NCI-H345 treated with DMSO at 0.1 percent for 48 hours (cell line): ENCODE results near the gene SMIM20.

ENCODE experiments used
- DNase-seq: peaks from one replicate; lab custom pipeline; 2025; ENCODE audit not compliant: unreplicated experiment; lab: John Stamatoyannopoulos, UW

SMIM20 gene

GRCh38 chr4:25925486-25926201 is 11.6 kb downstream of the SMIM20 start:
- no peak for DNase-seq

GRCh38 chr4:25926462-25926861 is 12.4 kb downstream of the SMIM20 start:
- DNase-seq = no peak

- no peak for DNase-seq
Measured at GRCh38 chr4:25927361-25928195, 13.6 kb downstream of the SMIM20 start.

GRCh38 chr4:25928379-25929297 is 14.6 kb downstream of the SMIM20 start:
- peak; percentile 84 for DNase-seq

GRCh38 chr4:25929298-25929686 is 15.3 kb downstream of the SMIM20 start:
- DNase-seq = no peak

- DNase-seq = no peak
Measured at GRCh38 chr4:25930731-25931354, 16.8 kb downstream of the SMIM20 start.

- no peak for DNase-seq
Measured at GRCh38 chr4:25936696-25937095, 22.7 kb downstream of the SMIM20 start.

GRCh38 chr4:25937801-25938200 is 23.8 kb downstream of the SMIM20 start:
- DNase-seq = no peak

- no peak for DNase-seq
Measured at GRCh38 chr4:25938366-25938765, 24.3 kb downstream of the SMIM20 start.

- no peak for DNase-seq
Measured at GRCh38 chr4:25938787-25939186, 24.8 kb downstream of the SMIM20 start.

- DNase-seq = no peak
Measured at GRCh38 chr4:25939330-25939729, 25.3 kb downstream of the SMIM20 start.

- no peak for DNase-seq
Measured at GRCh38 chr4:25941457-25942221, 27.6 kb downstream of the SMIM20 start.

- DNase-seq = no peak
Measured at GRCh38 chr4:25943312-25943711, 29.3 kb downstream of the SMIM20 start.

GRCh38 chr4:25943805-25944204 is 29.8 kb downstream of the SMIM20 start:
- DNase-seq = no peak

- DNase-seq = no peak
Measured at GRCh38 chr4:25948051-25948450, 34.0 kb downstream of the SMIM20 start.

GRCh38 chr4:25949173-25949748 is 35.2 kb downstream of the SMIM20 start:
- no peak for DNase-seq

- no peak for DNase-seq
Measured at GRCh38 chr4:25949994-25950393, 36.0 kb downstream of the SMIM20 start.

GRCh38 chr4:25950461-25951389 is 36.7 kb downstream of the SMIM20 start:
- DNase-seq = no peak
